Glutamatergic neuron (in vitro differentiated cells): ENCODE data around the gene SYNE1. TPM values are rescaled to one million over a fixed set of nuclear protein-coding genes. Genes with fewer than 3 reads are reported as not detected.

Experiments
- DNase-seq: peaks from one replicate; pipeline ENCODE4 v3.0.0; 2022
- H3K27ac Mint-ChIP-seq: one replicate; pipeline ENCODE4 v1.8.0; 2020; ENCODE audit warnings: mild to moderate bottlenecking, mixed read lengths, inconsistent platforms; ENCODE audit not compliant: unreplicated experiment
- H3K27me3 Mint-ChIP-seq: one replicate; pipeline ENCODE4 v1.8.0; 2020; ENCODE audit warnings: mild to moderate bottlenecking, moderate library complexity, mixed read lengths, inconsistent platforms; ENCODE audit not compliant: unreplicated experiment
- H3K36me3 Mint-ChIP-seq: one replicate; pipeline ENCODE4 v1.8.0; 2020; ENCODE audit warnings: mild to moderate bottlenecking, mixed read lengths, inconsistent platforms; ENCODE audit not compliant: unreplicated experiment
- H3K4me1 Mint-ChIP-seq: one replicate; pipeline ENCODE4 v1.8.0; 2020; ENCODE audit warnings: mild to moderate bottlenecking, low read depth, mixed read lengths, inconsistent platforms; ENCODE audit not compliant: unreplicated experiment
- H3K4me3 Mint-ChIP-seq: one replicate; pipeline ENCODE4 v1.8.0; 2020; ENCODE audit warnings: mild to moderate bottlenecking, mixed read lengths, inconsistent platforms; ENCODE audit not compliant: unreplicated experiment
- H3K9me3 Mint-ChIP-seq: one replicate; pipeline ENCODE4 v1.8.0; 2020; ENCODE audit warnings: mild to moderate bottlenecking, moderate library complexity, mixed read lengths, inconsistent platforms; ENCODE audit not compliant: unreplicated experiment
- CTCF ChIP-seq: fragments of 200-600 bp; sonication (generic); IDR thresholded peaks from one replicate; pipeline ENCODE4 v1.5.0; 2021; ENCODE audit not compliant: partially characterized antibody, unreplicated experiment
- total RNA-seq: library from RNA; stranded (reverse); fragmentation: NEBNext Ultra II Directional; extraction: Animal tissue kit (Norgen Biotek cat#: 25700); gene quantifications from one replicate; pipeline ENCODE4 v1.2.1, GENCODE V29; 2021; ENCODE audit not compliant: unreplicated experiment

Gene SYNE1
- total RNA-seq, 1 donor from 2014 or later = 23.4 TPM

GRCh38 chr6:152603911-152604310, 33.3 kb downstream of the SYNE1 start:
- Mint-ChIP-seq H3K4me1 (no peaks in the 10 kb centered on the region), H3K27me3 (no peaks in the 10 kb centered on the region), H3K36me3 (no peaks in the 10 kb centered on the region), H3K27ac (no peak overlapping the region), H3K9me3 (peaks cover 1% of the 10 kb centered on the region), H3K4me3 (no peak overlapping the region)
- no peak for DNase-seq
- TF ChIP-seq CTCF = no peak

GRCh38 chr6:152600022-152600421, 37.1 kb downstream of the SYNE1 start:
- no peak for TF ChIP-seq CTCF
- Mint-ChIP-seq H3K27ac (no peak overlapping the region), H3K36me3 (no peaks in the 10 kb centered on the region), H3K4me3 (no peak overlapping the region), H3K4me1 (no peaks in the 10 kb centered on the region), H3K27me3 (no peaks in the 10 kb centered on the region), H3K9me3 (peaks cover 1% of the 10 kb centered on the region)
- no peak for DNase-seq

GRCh38 chr6:152598901-152599537, 38.1 kb downstream of the SYNE1 start:
- H3K4me1 Mint-ChIP-seq = no peaks in the 10 kb centered on the region
- H3K4me3 Mint-ChIP-seq = no peak overlapping the region
- TF ChIP-seq CTCF = no peak
- peaks cover 1% of the 10 kb centered on the region for H3K9me3 Mint-ChIP-seq
- no peak overlapping the region for H3K27ac Mint-ChIP-seq
- peaks cover 2% of the 10 kb centered on the region for H3K27me3 Mint-ChIP-seq
- no peak for DNase-seq
- no peaks in the 10 kb centered on the region for H3K36me3 Mint-ChIP-seq

- TF ChIP-seq CTCF = no peak
- Mint-ChIP-seq H3K9me3 (no peaks in the 10 kb centered on the region), H3K36me3 (no peaks in the 10 kb centered on the region), H3K27me3 (peaks cover 2% of the 10 kb centered on the region), H3K4me1 (no peaks in the 10 kb centered on the region), H3K27ac (no peak overlapping the region), H3K4me3 (no peak overlapping the region)
- no peak for DNase-seq
Measured at GRCh38 chr6:152598421-152598820, 38.7 kb downstream of the SYNE1 start.

GRCh38 chr6:152596726-152597125, 40.4 kb downstream of the SYNE1 start:
- peaks cover 2% of the 10 kb centered on the region for H3K27me3 Mint-ChIP-seq
- no peak for TF ChIP-seq CTCF

More at GRCh38 chr6:152596726-152597125, 40.4 kb downstream of the SYNE1 start:
- Mint-ChIP-seq H3K27ac (no peak overlapping the region), H3K36me3 (no peaks in the 10 kb centered on the region), H3K4me1 (no peaks in the 10 kb centered on the region), H3K9me3 (no peaks in the 10 kb centered on the region), H3K4me3 (no peak overlapping the region)
- DNase-seq = no peak
